Activated T-helper 2 cell treated with anti-CD3 and anti-CD28 coated beads, Interferon-gamma antibody, Interleukin-2, Interleukin-4, amounts not matched to agents 10 μg/mL and 5 μg/mL and 100 μg/mL, durations not matched to agents 14 hours and 24 hours and 36 hours (primary cell): ENCODE data around the gene BMI1. TPM values are rescaled to one million over a fixed set of nuclear protein-coding genes. Genes with fewer than 3 reads are reported as not detected.

Experiments
- total RNA-seq: library from RNA; stranded (reverse); gene quantifications from 2 replicates; pipeline ENCODE4 v1.2.3, GENCODE V29; 2022

Gene BMI1
- total RNA-seq, 1 donor from 2014 or later = 69.0 TPM

Other genes starting within 250 kb of the BMI1 start
- gene EBLN1, start 103.1 kb upstream of the BMI1 start, total RNA-seq = not detected in 2 replicates
- 92.1 and 105 TPM in 2 replicates for gene COMMD3, start 4.7 kb upstream of the BMI1 start, total RNA-seq
- gene SPAG6, start 24.4 kb downstream of the BMI1 start, total RNA-seq = 0.14 and 0.62 TPM in 2 replicates